HepG2 (cell line): ENCODE measurements around the gene B3GAT3. TPM values are rescaled to one million over a fixed set of nuclear protein-coding genes. Genes with fewer than 3 reads are reported as not detected.

ENCODE experiments used
- ATAC-seq: fragments of 200-7000 bp; cut with Tn5 transposase; 3 replicates; pipeline ENCODE4 v1.9.1; 2020; ENCODE audit warnings: mild to moderate bottlenecking, moderate library complexity
- BruUV-seq: library from RNA; stranded (reverse); fragments of 400-500 nt; replicated peaks from 2 replicates; lab custom pipeline; 2021; lab: Mats Ljungman, UMichigan
- CTCF ChIA-PET: fragments of 300-600 bp; formaldehyde crosslinking; extraction: SDS; loops from one replicate; lab custom pipeline; 2021; ENCODE audit warnings: low total read pairs, inconsistent platforms, low intra/inter-chr PET ratio; lab: Yijun Ruan, JAX
- POLR2A ChIA-PET: fragments of 350-600 bp; sonication (Branson Sonifier 250); formaldehyde crosslinking; loops from one replicate; lab custom pipeline; 2020; ENCODE audit warnings: antibody characterized with exemption, inconsistent platforms; lab: Yijun Ruan, JAX
- DNase-seq: peaks from one replicate; pipeline ENCODE4 v3.0.0-alpha.2; 2015; ENCODE audit warnings: low spot score
- FAIRE-seq: peaks from 3 replicates; lab custom pipeline; 2011; peaks lifted over from hg19 to GRCh38; lab: Jason Lieb, UNC
- H2AFZ ChIP-seq: one replicate; pipeline ENCODE4 v1.6.1; 2011; ENCODE audit warnings: low read length, inconsistent platforms
- H3K27ac ChIP-seq: fragments of 300-600 bp; 3 replicates; pipeline ENCODE4 v1.8.0; 2011; ENCODE audit warnings: mixed run types, mild to moderate bottlenecking, mixed read lengths, low read length, inconsistent platforms; ENCODE audit not compliant: insufficient read depth; ENCODE audit errors: extremely low read length
- H3K27me3 ChIP-seq, 2 experiments: fragments of 200-600 bp in 1 of 2; 2 replicates in 1 of 2; 3 replicates in 1 of 2; pipeline versions ENCODE4 v1.6.0 to v1.8.0; 2011; ENCODE audit warnings: low read length in 2 of 2, mild to moderate bottlenecking in 2 of 2, moderate library complexity in 2 of 2, inconsistent platforms in 1 of 2; ENCODE audit not compliant: insufficient read depth in 2 of 2, control insufficient read depth in 1 of 2
- H3K36me3 ChIP-seq, 2 experiments: fragments of 200-600 bp in 1 of 2; replicated peaks in 1 of 2; 2 replicates in 1 of 2; 3 replicates in 1 of 2; pipeline versions ENCODE4 v1.5.1 to v1.8.0; 2011; ENCODE audit warnings: low read length in 2 of 2, inconsistent platforms in 1 of 2; ENCODE audit not compliant: insufficient read depth in 2 of 2, control insufficient read depth in 1 of 2
- H3K4me1 ChIP-seq: 2 replicates; pipeline ENCODE4 v1.5.1; 2012; ENCODE audit warnings: low read length, inconsistent platforms; ENCODE audit not compliant: insufficient read depth
- H3K4me2 ChIP-seq: 2 replicates; pipeline ENCODE4 v1.6.0; 2011; ENCODE audit warnings: low read depth, low read length, inconsistent platforms
- H3K4me3 ChIP-seq, 3 experiments: fragments of 200-600 bp in 1 of 3; sonication (generic), shearing (Covaris generic) in 1 of 3; replicated peaks in 1 of 3; 2 replicates each; pipeline ENCODE4 v1.5.1; 2011 to 2016; ENCODE audit warnings: low read length in 3 of 3, inconsistent platforms in 2 of 3, low read depth in 2 of 3, mild to moderate bottlenecking in 2 of 3, control low read depth in 1 of 3, mixed read lengths in 1 of 3; ENCODE audit not compliant: insufficient read depth in 1 of 3
- H3K79me2 ChIP-seq: one replicate; pipeline ENCODE4 v1.6.1; 2011; ENCODE audit warnings: low read length, inconsistent platforms; ENCODE audit not compliant: insufficient read depth
- H3K9ac ChIP-seq: 2 replicates; pipeline ENCODE4 v1.6.0; 2011; ENCODE audit warnings: mild to moderate bottlenecking, low read depth, low read length, inconsistent platforms; ENCODE audit not compliant: insufficient read depth
- H3K9me3 ChIP-seq: 2 replicates; pipeline ENCODE4 v1.5.1; 2012; ENCODE audit warnings: mild to moderate bottlenecking, low read length
- H4K20me1 ChIP-seq: 2 replicates; pipeline ENCODE4 v1.6.0; 2011; ENCODE audit warnings: inconsistent platforms, mild to moderate bottlenecking, low read length, moderate library complexity; ENCODE audit not compliant: insufficient read depth
- ATAD3A ChIP-seq: sonication (generic); formaldehyde crosslinking; IDR thresholded peaks from 2 replicates; pipeline ENCODE4 v1.4.0; 2020; ENCODE audit warnings: missing genetic modification reagents
- FOXA1 ChIP-seq, 2 experiments: fragments of 450-650 bp in 1 of 2; sonication (generic) in 1 of 2; formaldehyde crosslinking in 1 of 2; IDR thresholded peaks; 2 replicates each; pipeline versions ENCODE4 v1.4.0 to v1.6.1; 2016 to 2020; ENCODE audit warnings: missing genetic modification reagents in 1 of 2
- ISX ChIP-seq: sonication (generic); formaldehyde crosslinking; conservative IDR thresholded peaks from 2 replicates; pipeline ENCODE4 v1.5.0; 2020; ENCODE audit warnings: missing genetic modification reagents
- KLF6 ChIP-seq: IDR thresholded peaks from 2 replicates; pipeline ENCODE4 v1.8.0; 2016; ENCODE audit warnings: missing biosample characterization, missing genetic modification reagents
- SIN3A ChIP-seq: IDR thresholded peaks from 2 replicates; pipeline ENCODE4 v1.6.1; 2011; ENCODE audit warnings: low read depth, mild to moderate bottlenecking, control low read depth, low read length, borderline replicate concordance
- SUZ12 ChIP-seq: fragments of 150-350 bp; IDR thresholded peaks from 2 replicates; pipeline ENCODE4 v1.6.1; 2014; ENCODE audit warnings: low read depth, low read length
- TCF7L2 ChIP-seq: IDR thresholded peaks from 2 replicates; pipeline ENCODE4 v1.6.1; 2011; ENCODE audit warnings: mild to moderate bottlenecking, low read depth, low read length, moderate library complexity
- ZNF292 ChIP-seq: sonication (generic); formaldehyde crosslinking; IDR thresholded peaks from 2 replicates; pipeline ENCODE4 v1.8.1; 2022; ENCODE audit warnings: mild to moderate bottlenecking, low read depth, missing genetic modification reagents, borderline replicate concordance
- ZNF317 ChIP-seq: sonication (generic); formaldehyde crosslinking; IDR thresholded peaks from 2 replicates; pipeline ENCODE4 v1.5.0; 2020; ENCODE audit warnings: mild to moderate bottlenecking, missing genetic modification reagents
- ZNF383 ChIP-seq: sonication (generic); formaldehyde crosslinking; IDR thresholded peaks from 2 replicates; pipeline ENCODE4 v1.4.0; 2020; ENCODE audit warnings: missing genetic modification reagents, mild to moderate bottlenecking, borderline replicate concordance
- WGBS: methylation state at CpG from one replicate; pipeline ENCODE4 v1.1.6; 2017; ENCODE audit warnings: low lambda C conversion rate; 5-methylcytosine and 5-hydroxymethylcytosine counted together
- in situ Hi-C: cut with HindIII; loops from 2 replicates; pipeline ENCODE4 v1.10.0; 2017; ENCODE audit warnings: low pct_unique_long_range_greater_than_20kb; ENCODE audit not compliant: extremely low pct_ligation_motif_present
- intact Hi-C: fragments of 100-400 bp; cut with micrococcal nuclease; formaldehyde crosslinking; loops from one replicate; pipeline ENCODE4 v1.10.0; 2022; ENCODE audit not compliant: unreplicated experiment
- polyA plus RNA-seq, 8 experiments: library from polyadenylated mRNA; depleted of rRNA in 3 of 8; stranded (reverse) in 7 of 8; unstranded in 1 of 8; fragments of >200 nt; fragmentation: Illumina TruSeq in 4 of 8; extraction: Trizol in 4 of 8; gene quantifications; 2 replicates each; pipeline versions ENCODE4 v1.2.1 to v1.2.3, GENCODE V29; 2011 to 2016; ENCODE audit warnings: low read depth in 4 of 8, missing spikeins in 1 of 8, mixed read lengths in 1 of 8; ENCODE audit not compliant: insufficient read depth in 1 of 8
- total RNA-seq, 5 experiments: library from RNA; depleted of rRNA; stranded (reverse); fragments of >200 nt; fragmentation: Illumina TruSeq; extraction: Trizol; gene quantifications; 2 replicates each; pipeline ENCODE4 v1.2.3, GENCODE V29; 2016; ENCODE audit warnings: low read depth in 1 of 5
- TF ChIP-seq, protein P1 (sequence below): sonication (generic); formaldehyde crosslinking; IDR thresholded peaks from 2 replicates; pipeline ENCODE4 v1.9.0; 2021; ENCODE audit warnings: mild to moderate bottlenecking, missing genetic modification reagents
- TF ChIP-seq, protein P2 (sequence below): fragments of 450-650 bp; IDR thresholded peaks from 2 replicates; pipeline ENCODE4 v1.6.1; 2017; ENCODE audit warnings: mild to moderate bottlenecking
- TF ChIP-seq, protein P3 (sequence below): sonication (generic); formaldehyde crosslinking; IDR thresholded peaks from 2 replicates; pipeline ENCODE4 v1.4.0; 2020; ENCODE audit warnings: missing genetic modification reagents

B3GAT3 gene
- total and polyA plus RNA-seq, 2 of the 13 experiments (the other 11 are each of a cell fraction or from before 2014, with no cell fraction given) = 21.3 to 26.1 TPM

DNA sequence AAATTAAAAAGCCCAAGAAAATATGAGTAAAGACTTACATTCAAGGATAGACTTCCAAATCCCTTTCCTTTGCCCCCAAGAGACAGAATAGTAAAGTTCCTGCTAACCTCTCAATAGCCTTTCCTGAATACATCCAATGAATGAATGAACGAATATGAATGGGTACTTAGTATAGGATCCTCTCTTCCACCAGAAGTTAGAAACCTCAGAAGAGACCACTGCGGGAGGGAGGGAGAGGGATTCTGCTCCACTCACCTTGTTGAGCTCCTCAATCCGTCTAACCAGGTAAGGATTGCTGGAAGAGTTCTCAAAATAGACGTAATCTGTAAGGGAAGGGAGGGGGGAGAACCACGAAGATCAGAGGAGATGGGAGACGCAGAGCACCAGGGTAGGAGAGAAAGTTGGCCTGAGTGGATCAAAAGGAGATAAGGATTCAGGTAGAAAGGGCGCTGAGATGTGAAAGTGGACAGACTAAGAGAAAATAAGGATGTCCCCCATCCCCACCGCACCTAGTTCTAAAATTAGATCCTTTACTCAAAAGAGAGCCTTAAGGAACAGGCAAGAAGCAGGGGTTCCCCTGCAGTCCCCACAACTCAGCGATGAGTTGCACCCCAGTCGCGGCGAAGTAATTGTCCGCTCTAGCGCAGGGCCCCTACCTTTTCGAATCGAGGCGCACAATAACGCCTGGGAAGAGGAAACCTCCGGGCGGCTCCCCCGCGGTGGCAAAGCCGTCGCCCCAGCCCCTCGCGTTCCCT is 21.2 kb downstream of the B3GAT3 start:
- POLR2A ChIA-PET = interaction anchor here (0.6 to 3.8 kb wide), 15 partner anchors 9 to 153 kb away, joined by 4 to 137 read pairs (median 7); partner anchors contain the start of genes AHNAK, B3GAT3, C11orf98 and CSKMT
- DNase-seq (no peak), ATAC-seq (no peak; the same call in 2 of the 3 replicates), FAIRE-seq (no peak)
- H3K9me3 ChIP-seq = no peaks in the 10 kb centered on the region
- in situ Hi-C loops (no loop called here), intact Hi-C loops (no loop called here)
- no peaks in the 10 kb centered on the region for H4K20me1 ChIP-seq
- BruUV-seq = no TSS peak
- no peaks in the 10 kb centered on the region; a peak in 1 of 5 replicates for H3K27me3 ChIP-seq
- H3K9ac ChIP-seq = peak overlapping the region; percentile 99
- peak overlapping the region; percentile 97 for H3K4me2 ChIP-seq
- CTCF ChIA-PET = no interaction called here
- peaks cover 33% of the 10 kb centered on the region for H3K79me2 ChIP-seq
- peaks cover 39% of the 10 kb centered on the region for H3K4me1 ChIP-seq
- H3K36me3 ChIP-seq = peaks cover 16 to 31% of the 10 kb centered on the region in 2 experiments; a peak in 4 of 5 replicates
- H2AFZ ChIP-seq = no peak overlapping the region
- 2% methylated on average over 18 of the region's 26 CpGs for WGBS
- H3K4me3 ChIP-seq = peak overlapping the region; percentile 91 to 94 (median 94)
- TF ChIP-seq, protein P1, sequence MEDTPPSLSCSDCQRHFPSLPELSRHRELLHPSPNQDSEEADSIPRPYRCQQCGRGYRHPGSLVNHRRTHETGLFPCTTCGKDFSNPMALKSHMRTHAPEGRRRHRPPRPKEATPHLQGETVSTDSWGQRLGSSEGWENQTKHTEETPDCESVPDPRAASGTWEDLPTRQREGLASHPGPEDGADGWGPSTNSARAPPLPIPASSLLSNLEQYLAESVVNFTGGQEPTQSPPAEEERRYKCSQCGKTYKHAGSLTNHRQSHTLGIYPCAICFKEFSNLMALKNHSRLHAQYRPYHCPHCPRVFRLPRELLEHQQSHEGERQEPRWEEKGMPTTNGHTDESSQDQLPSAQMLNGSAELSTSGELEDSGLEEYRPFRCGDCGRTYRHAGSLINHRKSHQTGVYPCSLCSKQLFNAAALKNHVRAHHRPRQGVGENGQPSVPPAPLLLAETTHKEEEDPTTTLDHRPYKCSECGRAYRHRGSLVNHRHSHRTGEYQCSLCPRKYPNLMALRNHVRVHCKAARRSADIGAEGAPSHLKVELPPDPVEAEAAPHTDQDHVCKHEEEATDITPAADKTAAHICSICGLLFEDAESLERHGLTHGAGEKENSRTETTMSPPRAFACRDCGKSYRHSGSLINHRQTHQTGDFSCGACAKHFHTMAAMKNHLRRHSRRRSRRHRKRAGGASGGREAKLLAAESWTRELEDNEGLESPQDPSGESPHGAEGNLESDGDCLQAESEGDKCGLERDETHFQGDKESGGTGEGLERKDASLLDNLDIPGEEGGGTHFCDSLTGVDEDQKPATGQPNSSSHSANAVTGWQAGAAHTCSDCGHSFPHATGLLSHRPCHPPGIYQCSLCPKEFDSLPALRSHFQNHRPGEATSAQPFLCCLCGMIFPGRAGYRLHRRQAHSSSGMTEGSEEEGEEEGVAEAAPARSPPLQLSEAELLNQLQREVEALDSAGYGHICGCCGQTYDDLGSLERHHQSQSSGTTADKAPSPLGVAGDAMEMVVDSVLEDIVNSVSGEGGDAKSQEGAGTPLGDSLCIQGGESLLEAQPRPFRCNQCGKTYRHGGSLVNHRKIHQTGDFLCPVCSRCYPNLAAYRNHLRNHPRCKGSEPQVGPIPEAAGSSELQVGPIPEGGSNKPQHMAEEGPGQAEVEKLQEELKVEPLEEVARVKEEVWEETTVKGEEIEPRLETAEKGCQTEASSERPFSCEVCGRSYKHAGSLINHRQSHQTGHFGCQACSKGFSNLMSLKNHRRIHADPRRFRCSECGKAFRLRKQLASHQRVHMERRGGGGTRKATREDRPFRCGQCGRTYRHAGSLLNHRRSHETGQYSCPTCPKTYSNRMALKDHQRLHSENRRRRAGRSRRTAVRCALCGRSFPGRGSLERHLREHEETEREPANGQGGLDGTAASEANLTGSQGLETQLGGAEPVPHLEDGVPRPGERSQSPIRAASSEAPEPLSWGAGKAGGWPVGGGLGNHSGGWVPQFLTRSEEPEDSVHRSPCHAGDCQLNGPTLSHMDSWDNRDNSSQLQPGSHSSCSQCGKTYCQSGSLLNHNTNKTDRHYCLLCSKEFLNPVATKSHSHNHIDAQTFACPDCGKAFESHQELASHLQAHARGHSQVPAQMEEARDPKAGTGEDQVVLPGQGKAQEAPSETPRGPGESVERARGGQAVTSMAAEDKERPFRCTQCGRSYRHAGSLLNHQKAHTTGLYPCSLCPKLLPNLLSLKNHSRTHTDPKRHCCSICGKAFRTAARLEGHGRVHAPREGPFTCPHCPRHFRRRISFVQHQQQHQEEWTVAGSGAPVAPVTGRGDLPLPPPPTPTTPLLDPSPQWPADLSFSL (CRISPR knock-in tag) = 0 out of 2 replicates have a peak, but pooled peaks have one; percentile 1
- TF ChIP-seq ISX (CRISPR knock-in tag) (0 out of 2 replicates have a peak, but pooled peaks have one; percentile 12), KLF6 (CRISPR knock-in tag) (no peak), SUZ12 (no peak), ZNF317 (CRISPR knock-in tag) (0 out of 2 replicates have a peak, but pooled peaks have one; percentile 39), ZNF292 (no peak), ZNF383 (0 out of 2 replicates have a peak, but pooled peaks have one; percentile 19), TCF7L2 (no peak), ATAD3A (CRISPR knock-in tag) (no peak), FOXA1 (IDR thresholded peaks at IDR 0.05) (no peak), FOXA1 (CRISPR knock-in tag; IDR thresholded peaks at IDR 0.05) (no peak), SIN3A (0 out of 2 replicates have a peak, but pooled peaks have one; percentile 12)
- TF ChIP-seq, protein P2, sequence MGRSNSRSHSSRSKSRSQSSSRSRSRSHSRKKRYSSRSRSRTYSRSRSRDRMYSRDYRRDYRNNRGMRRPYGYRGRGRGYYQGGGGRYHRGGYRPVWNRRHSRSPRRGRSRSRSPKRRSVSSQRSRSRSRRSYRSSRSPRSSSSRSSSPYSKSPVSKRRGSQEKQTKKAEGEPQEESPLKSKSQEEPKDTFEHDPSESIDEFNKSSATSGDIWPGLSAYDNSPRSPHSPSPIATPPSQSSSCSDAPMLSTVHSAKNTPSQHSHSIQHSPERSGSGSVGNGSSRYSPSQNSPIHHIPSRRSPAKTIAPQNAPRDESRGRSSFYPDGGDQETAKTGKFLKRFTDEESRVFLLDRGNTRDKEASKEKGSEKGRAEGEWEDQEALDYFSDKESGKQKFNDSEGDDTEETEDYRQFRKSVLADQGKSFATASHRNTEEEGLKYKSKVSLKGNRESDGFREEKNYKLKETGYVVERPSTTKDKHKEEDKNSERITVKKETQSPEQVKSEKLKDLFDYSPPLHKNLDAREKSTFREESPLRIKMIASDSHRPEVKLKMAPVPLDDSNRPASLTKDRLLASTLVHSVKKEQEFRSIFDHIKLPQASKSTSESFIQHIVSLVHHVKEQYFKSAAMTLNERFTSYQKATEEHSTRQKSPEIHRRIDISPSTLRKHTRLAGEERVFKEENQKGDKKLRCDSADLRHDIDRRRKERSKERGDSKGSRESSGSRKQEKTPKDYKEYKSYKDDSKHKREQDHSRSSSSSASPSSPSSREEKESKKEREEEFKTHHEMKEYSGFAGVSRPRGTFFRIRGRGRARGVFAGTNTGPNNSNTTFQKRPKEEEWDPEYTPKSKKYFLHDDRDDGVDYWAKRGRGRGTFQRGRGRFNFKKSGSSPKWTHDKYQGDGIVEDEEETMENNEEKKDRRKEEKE = no peak
- TF ChIP-seq, protein P3, sequence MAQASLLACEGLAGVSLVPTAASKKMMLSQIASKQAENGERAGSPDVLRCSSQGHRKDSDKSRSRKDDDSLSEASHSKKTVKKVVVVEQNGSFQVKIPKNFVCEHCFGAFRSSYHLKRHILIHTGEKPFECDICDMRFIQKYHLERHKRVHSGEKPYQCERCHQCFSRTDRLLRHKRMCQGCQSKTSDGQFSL (CRISPR knock-in tag) = no peak
- peak overlapping the region; percentile 88 for H3K27ac ChIP-seq
